MCF 10A (cell line): ENCODE data around the gene INPP4A. TPM values are rescaled to one million over a fixed set of nuclear protein-coding genes. Genes with fewer than 3 reads are reported as not detected.

Experiments
- BruUV-seq: library from RNA; stranded (reverse); fragments of 400-500 nt; replicated peaks from 2 replicates; lab custom pipeline; 2021; lab: Mats Ljungman, UMichigan
- CTCF ChIA-PET: fragments of 300-600 bp; sonication (Branson Sonifier 250); formaldehyde crosslinking; extraction: SDS; loops from one replicate; lab custom pipeline; 2021; ENCODE audit warnings: antibody characterized with exemption, inconsistent platforms; lab: Yijun Ruan, JAX
- POLR2A ChIA-PET: fragments of 300-600, 350-650 bp; sonication (Branson Sonifier 250); formaldehyde crosslinking; extraction: SDS; loops from one replicate; lab custom pipeline; 2020; ENCODE audit warnings: antibody characterized with exemption, inconsistent platforms; lab: Yijun Ruan, JAX
- DNase-seq: peaks from one replicate; pipeline ENCODE4 v3.0.0-alpha.2; 2018; ENCODE audit not compliant: unreplicated experiment
- H3K27ac Mint-ChIP-seq: one replicate; pipeline ENCODE4 v1.8.0; 2022; ENCODE audit warnings: mild to moderate bottlenecking, low read depth, mixed read lengths; ENCODE audit not compliant: unreplicated experiment
- H3K27me3 Mint-ChIP-seq: one replicate; pipeline ENCODE4 v1.8.0; 2022; ENCODE audit warnings: mixed read lengths; ENCODE audit not compliant: insufficient read depth, unreplicated experiment
- H3K36me3 Mint-ChIP-seq: one replicate; pipeline ENCODE4 v1.8.0; 2022; ENCODE audit warnings: mild to moderate bottlenecking, moderate library complexity, mixed read lengths; ENCODE audit not compliant: insufficient read depth, unreplicated experiment
- H3K4me1 Mint-ChIP-seq: one replicate; pipeline ENCODE4 v1.8.0; 2022; ENCODE audit warnings: mixed read lengths; ENCODE audit not compliant: insufficient read depth, unreplicated experiment
- H3K4me3 Mint-ChIP-seq: one replicate; pipeline ENCODE4 v1.8.0; 2022; ENCODE audit warnings: mild to moderate bottlenecking, moderate library complexity, mixed read lengths; ENCODE audit not compliant: unreplicated experiment
- H3K9me3 Mint-ChIP-seq: one replicate; pipeline ENCODE4 v1.8.0; 2022; ENCODE audit warnings: mixed read lengths; ENCODE audit not compliant: unreplicated experiment
- intact Hi-C: fragments of 100-400 bp; cut with micrococcal nuclease; formaldehyde crosslinking; loops from 2 replicates; pipeline ENCODE4 v1.14.1; 2022
- total RNA-seq: library from RNA; stranded (reverse); gene quantifications from 2 replicates; pipeline ENCODE4 v1.2.3, GENCODE V29; 2022
- TF ChIP-seq, protein P1 (sequence below): fragments of 200-600 bp; IDR thresholded peaks from one replicate; pipeline ENCODE4 v1.8.0; 2022; ENCODE audit warnings: antibody characterized with exemption, mild to moderate bottlenecking; ENCODE audit not compliant: unreplicated experiment

The INPP4A gene
- total RNA-seq, 1 experiment from 2014 or later = 21.5 TPM

GRCh38 chr2:98519156-98519555, 74.5 kb downstream of the INPP4A start:
- no peak for DNase-seq
- H3K4me3 Mint-ChIP-seq = no peak overlapping the region
- ChIA-PET CTCF (no interaction called here), POLR2A (interaction anchor here (0.6 to 0.8 kb wide), 2 partner anchors 11 to 12 kb away, joined by 3 read pairs; no protein-coding TSS in a partner anchor)
- peaks cover 6% of the 10 kb centered on the region for H3K36me3 Mint-ChIP-seq
- intact Hi-C loops = no loop called here
- H3K4me1 Mint-ChIP-seq = peaks cover 11% of the 10 kb centered on the region
- no peak overlapping the region for H3K27ac Mint-ChIP-seq
- BruUV-seq = no TSS peak
- TF ChIP-seq, protein P1, sequence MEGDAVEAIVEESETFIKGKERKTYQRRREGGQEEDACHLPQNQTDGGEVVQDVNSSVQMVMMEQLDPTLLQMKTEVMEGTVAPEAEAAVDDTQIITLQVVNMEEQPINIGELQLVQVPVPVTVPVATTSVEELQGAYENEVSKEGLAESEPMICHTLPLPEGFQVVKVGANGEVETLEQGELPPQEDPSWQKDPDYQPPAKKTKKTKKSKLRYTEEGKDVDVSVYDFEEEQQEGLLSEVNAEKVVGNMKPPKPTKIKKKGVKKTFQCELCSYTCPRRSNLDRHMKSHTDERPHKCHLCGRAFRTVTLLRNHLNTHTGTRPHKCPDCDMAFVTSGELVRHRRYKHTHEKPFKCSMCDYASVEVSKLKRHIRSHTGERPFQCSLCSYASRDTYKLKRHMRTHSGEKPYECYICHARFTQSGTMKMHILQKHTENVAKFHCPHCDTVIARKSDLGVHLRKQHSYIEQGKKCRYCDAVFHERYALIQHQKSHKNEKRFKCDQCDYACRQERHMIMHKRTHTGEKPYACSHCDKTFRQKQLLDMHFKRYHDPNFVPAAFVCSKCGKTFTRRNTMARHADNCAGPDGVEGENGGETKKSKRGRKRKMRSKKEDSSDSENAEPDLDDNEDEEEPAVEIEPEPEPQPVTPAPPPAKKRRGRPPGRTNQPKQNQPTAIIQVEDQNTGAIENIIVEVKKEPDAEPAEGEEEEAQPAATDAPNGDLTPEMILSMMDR = no peak
- H3K9me3 Mint-ChIP-seq = no peaks in the 10 kb centered on the region
- H3K27me3 Mint-ChIP-seq = no peaks in the 10 kb centered on the region

DNA sequence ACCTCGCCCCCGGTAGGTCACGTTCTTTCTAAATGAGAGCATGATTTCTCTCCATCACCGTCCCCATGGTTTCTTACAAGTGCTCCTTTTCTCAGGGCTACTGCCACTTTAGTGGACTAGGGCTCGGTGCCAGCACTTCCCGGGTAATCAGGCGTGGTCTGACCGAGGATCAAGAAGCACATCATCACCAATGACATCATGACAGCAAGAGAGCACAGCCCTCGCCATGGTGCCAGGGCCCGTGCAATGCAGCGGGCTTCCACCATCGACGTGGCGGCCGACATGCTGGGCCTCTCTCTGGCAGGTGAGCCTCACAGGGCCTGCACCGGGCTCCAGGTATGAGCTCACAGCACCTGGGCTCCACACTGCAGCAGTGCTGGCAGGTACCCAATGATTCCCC, 75.2 kb downstream of the INPP4A start:
- H3K27ac Mint-ChIP-seq = no peak overlapping the region
- H3K27me3 Mint-ChIP-seq = no peaks in the 10 kb centered on the region
- H3K9me3 Mint-ChIP-seq = no peaks in the 10 kb centered on the region
- intact Hi-C loops = no loop called here
- no peak overlapping the region for H3K4me3 Mint-ChIP-seq
- no peak for DNase-seq
- ChIA-PET POLR2A (no interaction called here), CTCF (no interaction called here)
- no TSS peak for BruUV-seq
- peaks cover 6% of the 10 kb centered on the region for H3K36me3 Mint-ChIP-seq
- H3K4me1 Mint-ChIP-seq = peaks cover 16% of the 10 kb centered on the region
- TF ChIP-seq, protein P1 = no peak

GRCh38 chr2:98520806-98521205, 76.1 kb downstream of the INPP4A start:
- TF ChIP-seq, protein P1 = no peak
- Mint-ChIP-seq H3K27me3 (no peaks in the 10 kb centered on the region), H3K4me3 (no peak overlapping the region), H3K27ac (no peak overlapping the region), H3K4me1 (peaks cover 8% of the 10 kb centered on the region), H3K36me3 (peaks cover 6% of the 10 kb centered on the region), H3K9me3 (no peaks in the 10 kb centered on the region)
- CTCF ChIA-PET = no interaction called here
- POLR2A ChIA-PET = no interaction called here
- intact Hi-C loops = no loop called here
- DNase-seq = no peak
- BruUV-seq = no TSS peak

DNA sequence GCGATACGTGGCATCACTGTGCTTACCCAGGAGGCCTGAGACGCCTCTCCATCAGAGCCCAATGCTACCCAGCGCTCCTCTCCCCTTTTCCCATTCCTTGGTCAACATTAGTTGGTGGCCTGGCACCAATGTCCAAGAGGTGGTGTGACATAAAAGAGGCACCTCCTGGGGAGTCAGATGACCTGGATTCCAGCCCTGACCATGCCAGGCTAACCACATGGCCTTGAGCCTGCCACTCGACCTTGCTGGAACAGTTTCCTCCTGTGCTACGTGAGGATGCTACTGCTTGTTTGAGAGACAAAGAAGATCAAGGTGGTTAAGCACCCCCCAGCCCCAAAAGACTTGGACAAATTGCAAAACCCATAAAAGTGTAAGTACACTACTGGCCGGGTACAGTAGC, 76.6 kb downstream of the INPP4A start:
- POLR2A ChIA-PET = no interaction called here
- TF ChIP-seq, protein P1 = no peak

More for the DNA sequence above, 76.6 kb downstream of the INPP4A start:
- no peak for DNase-seq
- H3K36me3 Mint-ChIP-seq = peaks cover 6% of the 10 kb centered on the region
- CTCF ChIA-PET = no interaction called here
- no peaks in the 10 kb centered on the region for H3K27me3 Mint-ChIP-seq
- peaks cover under 1% of the 10 kb centered on the region for H3K9me3 Mint-ChIP-seq
- no peak overlapping the region for H3K4me3 Mint-ChIP-seq
- peaks cover 8% of the 10 kb centered on the region for H3K4me1 Mint-ChIP-seq
- intact Hi-C loops = no loop called here
- H3K27ac Mint-ChIP-seq = no peak overlapping the region
- no TSS peak for BruUV-seq
